ENCODE data around the gene CHMP3. TPM values are rescaled to one million over a fixed set of nuclear protein-coding genes. Genes with fewer than 3 reads are reported as not detected.

The CHMP3 gene
- total RNA-seq, 1 donor from 2014 or later: 75.8 TPM

DNA sequence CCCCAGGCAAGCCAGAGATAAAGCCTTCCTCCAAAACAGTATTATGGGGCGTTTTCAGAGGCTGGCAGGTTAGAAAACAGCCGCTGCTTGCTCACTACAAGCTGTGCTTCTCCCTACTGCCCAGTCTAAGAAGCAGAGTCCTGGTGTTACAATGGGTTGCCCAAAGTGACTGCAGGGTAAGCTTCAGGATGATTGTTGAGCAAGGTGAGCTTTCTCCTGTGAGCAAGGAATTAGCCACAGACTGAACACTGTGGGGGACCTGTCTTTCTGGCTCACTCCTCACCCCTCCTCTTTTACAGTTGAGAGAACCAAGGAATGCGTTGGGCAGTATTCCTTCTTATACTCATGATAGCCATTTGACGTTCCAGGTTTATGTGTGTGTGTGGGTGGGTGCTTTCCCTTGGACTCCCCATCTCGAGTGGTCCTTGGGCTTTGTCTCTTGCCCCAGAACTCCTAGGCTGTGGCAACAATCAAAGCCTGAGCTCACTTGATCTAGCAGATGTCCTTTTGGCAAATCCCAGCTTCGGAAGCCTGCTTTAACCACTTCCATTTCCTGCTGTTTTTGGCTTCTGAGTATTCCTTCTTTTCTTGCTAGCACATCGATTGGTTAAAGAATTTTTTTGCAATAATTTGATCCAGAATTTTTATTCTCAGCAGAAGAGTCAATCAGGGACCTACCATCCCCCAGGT is 74.5 kb downstream of the CHMP3 start:
- Mint-ChIP-seq H3K4me3 (no peak overlapping the region), H3K4me1 (peaks cover 25% of the 10 kb centered on the region), H3K9me3 (no peaks in the 10 kb centered on the region), H3K27me3 (ENCODE audit: low read depth) (no peaks in the 10 kb centered on the region), H3K36me3 (peaks cover 75% of the 10 kb centered on the region), H3K27ac (peak overlapping the region; percentile 49)
- TF ChIP-seq, protein P1, sequence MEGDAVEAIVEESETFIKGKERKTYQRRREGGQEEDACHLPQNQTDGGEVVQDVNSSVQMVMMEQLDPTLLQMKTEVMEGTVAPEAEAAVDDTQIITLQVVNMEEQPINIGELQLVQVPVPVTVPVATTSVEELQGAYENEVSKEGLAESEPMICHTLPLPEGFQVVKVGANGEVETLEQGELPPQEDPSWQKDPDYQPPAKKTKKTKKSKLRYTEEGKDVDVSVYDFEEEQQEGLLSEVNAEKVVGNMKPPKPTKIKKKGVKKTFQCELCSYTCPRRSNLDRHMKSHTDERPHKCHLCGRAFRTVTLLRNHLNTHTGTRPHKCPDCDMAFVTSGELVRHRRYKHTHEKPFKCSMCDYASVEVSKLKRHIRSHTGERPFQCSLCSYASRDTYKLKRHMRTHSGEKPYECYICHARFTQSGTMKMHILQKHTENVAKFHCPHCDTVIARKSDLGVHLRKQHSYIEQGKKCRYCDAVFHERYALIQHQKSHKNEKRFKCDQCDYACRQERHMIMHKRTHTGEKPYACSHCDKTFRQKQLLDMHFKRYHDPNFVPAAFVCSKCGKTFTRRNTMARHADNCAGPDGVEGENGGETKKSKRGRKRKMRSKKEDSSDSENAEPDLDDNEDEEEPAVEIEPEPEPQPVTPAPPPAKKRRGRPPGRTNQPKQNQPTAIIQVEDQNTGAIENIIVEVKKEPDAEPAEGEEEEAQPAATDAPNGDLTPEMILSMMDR (IDR thresholded peaks at IDR 0.05; ENCODE audit: unreplicated experiment): no peak
- no peak for DNase-seq (ENCODE audit: low spot score in 2 of 2, unreplicated experiment in 2 of 2)

- H3K36me3 Mint-ChIP-seq: peaks cover 77% of the 10 kb centered on the region
- no peak overlapping the region for H3K4me3 Mint-ChIP-seq
- peaks cover 23% of the 10 kb centered on the region for H3K4me1 Mint-ChIP-seq
- H3K27ac Mint-ChIP-seq: no peak overlapping the region
- TF ChIP-seq, protein P1 (IDR thresholded peaks at IDR 0.05; ENCODE audit: unreplicated experiment): no peak
- DNase-seq (ENCODE audit: low spot score in 2 of 2, unreplicated experiment in 2 of 2): no peak
- no peaks in the 10 kb centered on the region for H3K27me3 Mint-ChIP-seq (ENCODE audit: low read depth)
- no peaks in the 10 kb centered on the region for H3K9me3 Mint-ChIP-seq
Measured at GRCh38 chr2:86487062-86487461, 76.2 kb downstream of the CHMP3 start.

- Mint-ChIP-seq H3K27ac (no peak overlapping the region), H3K4me1 (peaks cover 10% of the 10 kb centered on the region), H3K36me3 (peaks cover 73% of the 10 kb centered on the region), H3K9me3 (no peaks in the 10 kb centered on the region), H3K4me3 (no peak overlapping the region), H3K27me3 (ENCODE audit: low read depth) (no peaks in the 10 kb centered on the region)
- no peak for DNase-seq (ENCODE audit: low spot score in 2 of 2, unreplicated experiment in 2 of 2)
- TF ChIP-seq, protein P1 (IDR thresholded peaks at IDR 0.05; ENCODE audit: unreplicated experiment): no peak
Measured at GRCh38 chr2:86485802-86486201, 77.4 kb downstream of the CHMP3 start.

DNA sequence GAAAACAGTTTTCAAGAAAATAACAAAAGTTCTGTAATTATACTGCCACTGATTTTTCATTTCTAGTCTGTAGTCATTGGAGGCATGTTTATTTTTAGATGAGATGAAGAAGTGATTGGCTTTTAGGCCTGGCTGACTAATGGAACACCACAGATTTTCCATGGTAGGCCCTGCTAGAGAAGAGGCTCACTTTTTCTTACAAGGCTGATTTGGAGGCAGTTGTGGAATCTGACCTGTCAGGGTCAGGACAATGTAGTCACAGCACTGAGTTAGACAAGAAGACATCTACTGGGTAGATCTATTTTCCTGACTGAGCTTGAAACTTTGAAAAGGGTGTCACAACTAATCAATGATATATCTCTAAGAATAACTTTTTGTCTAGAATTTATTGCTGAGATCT is 78.1 kb downstream of the CHMP3 start:
- Mint-ChIP-seq H3K4me3 (no peak overlapping the region), H3K27me3 (ENCODE audit: low read depth) (no peaks in the 10 kb centered on the region), H3K9me3 (no peaks in the 10 kb centered on the region), H3K27ac (no peak overlapping the region), H3K4me1 (peaks cover 7% of the 10 kb centered on the region), H3K36me3 (peaks cover 74% of the 10 kb centered on the region)
- TF ChIP-seq, protein P1 (IDR thresholded peaks at IDR 0.05; ENCODE audit: unreplicated experiment): no peak
- no peak for DNase-seq (ENCODE audit: low spot score in 2 of 2, unreplicated experiment in 2 of 2)

DNA sequence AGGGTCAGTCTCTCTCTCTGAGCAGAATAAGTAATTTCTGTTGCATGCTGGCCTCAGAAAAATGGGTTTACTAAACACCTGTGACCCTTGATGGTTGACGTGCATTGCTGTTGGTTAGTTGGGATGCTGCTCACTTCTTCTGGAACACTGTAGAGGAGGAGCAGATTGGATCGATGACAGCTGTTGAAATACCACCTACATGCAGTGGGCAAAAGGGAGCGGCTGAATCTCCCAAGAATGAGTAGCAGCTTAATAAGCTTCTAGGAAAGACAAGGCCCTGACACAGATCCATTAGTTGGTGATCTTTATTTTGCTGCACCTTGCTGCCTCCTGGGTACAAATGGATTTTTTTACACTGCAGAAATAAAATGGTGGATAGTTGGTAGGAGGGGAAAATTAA is 78.9 kb downstream of the CHMP3 start:
- peaks cover 3% of the 10 kb centered on the region for H3K4me1 Mint-ChIP-seq
- H3K4me3 Mint-ChIP-seq: no peak overlapping the region
- H3K36me3 Mint-ChIP-seq: peaks cover 73% of the 10 kb centered on the region
- H3K27ac Mint-ChIP-seq: no peak overlapping the region
- no peak for DNase-seq (ENCODE audit: low spot score in 2 of 2, unreplicated experiment in 2 of 2)
- TF ChIP-seq, protein P1 (IDR thresholded peaks at IDR 0.05; ENCODE audit: unreplicated experiment): no peak
- no peaks in the 10 kb centered on the region for H3K9me3 Mint-ChIP-seq
- H3K27me3 Mint-ChIP-seq (ENCODE audit: low read depth): no peaks in the 10 kb centered on the region

All from mesothelial cell of epicardium (in vitro differentiated cells).